GM19193 (cell line): ENCODE data around the gene CACNA1C.
A peak's percentile ranks its signal among the peaks of the same experiment; 100 is the strongest.

Experiments
- POLR2A ChIP-seq: IDR thresholded peaks from 4 replicates; pipeline ENCODE4 v1.6.1; 2011; ENCODE audit not compliant: insufficient read depth, insufficient read length; ENCODE audit errors: extremely low read depth

CACNA1C gene

DNA sequence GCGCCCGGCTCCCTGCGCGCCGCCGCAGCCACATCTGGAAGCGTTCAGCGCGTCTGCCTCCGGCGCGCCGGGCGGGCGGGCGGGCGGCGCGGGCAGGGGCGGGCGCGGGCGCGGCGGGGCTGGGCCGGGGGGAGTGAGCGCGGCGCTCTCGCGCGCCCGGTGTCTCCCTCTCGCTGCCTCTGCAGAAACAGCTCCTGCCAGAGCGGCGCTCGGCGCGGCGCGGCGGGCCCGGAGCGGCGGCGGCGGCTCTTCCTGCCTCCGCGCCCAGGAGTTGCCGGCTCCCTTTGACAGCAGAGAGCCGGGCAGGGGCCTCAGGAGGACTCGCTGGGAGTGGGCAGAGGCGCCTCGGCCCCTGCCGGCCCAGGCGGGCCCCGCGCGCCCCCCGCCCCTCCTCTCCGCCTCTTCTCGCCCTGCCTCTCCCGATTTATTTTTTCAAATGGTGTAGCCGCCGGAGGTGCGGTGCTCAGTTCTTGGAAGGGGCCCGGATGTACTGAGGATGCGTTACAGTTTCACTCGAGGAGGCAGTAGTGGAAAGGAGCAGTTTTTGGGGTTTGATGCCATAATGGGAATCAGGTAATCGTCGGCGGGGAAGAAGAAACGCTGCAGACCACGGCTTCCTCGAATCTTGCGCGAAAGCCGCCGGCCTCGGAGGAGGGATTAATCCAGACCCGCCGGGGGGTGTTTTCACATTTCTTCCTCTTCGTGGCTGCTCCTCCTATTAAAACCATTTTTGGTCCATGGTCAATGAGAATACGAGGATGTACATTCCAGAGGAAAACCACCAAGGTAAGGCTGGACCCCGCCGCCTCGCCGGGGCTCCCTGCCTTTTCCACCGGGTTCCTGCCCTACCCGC is at the start of gene CACNA1C:
Gene CACNA1C (plus strand): TSS at position 162 of the 853 bp plus-strand sequence. CDS start 576 bp downstream, at position 738.
- no peak for TF ChIP-seq POLR2A

- TF ChIP-seq POLR2A = no peak
Measured at GRCh38 chr12:2003676-2004112, 49.1 kb upstream of the CACNA1C start.

DNA sequence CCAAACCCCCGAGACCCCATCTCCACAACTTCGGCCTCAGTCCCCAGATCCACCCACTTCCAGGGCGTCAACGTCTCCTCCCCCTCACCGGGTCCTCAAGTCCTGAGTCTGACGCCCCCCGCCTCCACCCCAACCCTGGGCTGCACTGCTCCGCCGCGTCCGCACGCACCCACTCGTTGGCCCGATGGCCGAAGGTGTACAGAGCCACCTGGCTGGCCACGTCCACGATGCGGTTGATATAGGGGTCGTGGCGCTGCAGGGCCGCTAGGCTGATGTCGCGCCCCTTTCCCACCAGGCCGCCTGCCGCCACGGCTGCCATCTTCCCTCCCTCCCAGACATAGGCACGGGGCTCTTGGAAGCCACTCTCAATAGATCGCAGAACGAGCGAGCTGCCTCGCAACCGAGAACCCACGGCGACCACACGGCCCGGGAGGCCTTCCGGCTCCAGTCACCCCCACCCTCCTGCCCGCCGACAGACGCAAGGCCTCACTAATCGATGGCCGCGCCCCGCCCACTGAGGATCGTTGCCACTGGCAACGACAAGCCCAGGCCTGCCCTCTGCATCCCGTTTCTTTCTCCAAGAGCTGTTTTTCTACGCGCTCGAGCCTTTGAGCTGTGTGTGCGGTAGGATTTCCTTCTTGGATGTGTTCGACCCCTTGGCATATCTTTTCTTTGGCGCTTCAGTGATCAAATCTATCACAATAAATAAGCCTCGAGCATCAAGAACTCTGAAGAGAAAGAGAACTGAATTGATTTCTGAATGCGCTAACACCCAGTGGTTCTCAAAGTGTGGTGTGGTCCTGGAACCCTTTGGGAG is 48.5 kb upstream of the CACNA1C start, which contains the start of gene DCP1B:
Gene DCP1B (minus strand): TSS at position 345 of the 817 bp plus-strand sequence. CDS start 26 bp downstream, at position 319.
- peak; percentile 89 for TF ChIP-seq POLR2A

DNA sequence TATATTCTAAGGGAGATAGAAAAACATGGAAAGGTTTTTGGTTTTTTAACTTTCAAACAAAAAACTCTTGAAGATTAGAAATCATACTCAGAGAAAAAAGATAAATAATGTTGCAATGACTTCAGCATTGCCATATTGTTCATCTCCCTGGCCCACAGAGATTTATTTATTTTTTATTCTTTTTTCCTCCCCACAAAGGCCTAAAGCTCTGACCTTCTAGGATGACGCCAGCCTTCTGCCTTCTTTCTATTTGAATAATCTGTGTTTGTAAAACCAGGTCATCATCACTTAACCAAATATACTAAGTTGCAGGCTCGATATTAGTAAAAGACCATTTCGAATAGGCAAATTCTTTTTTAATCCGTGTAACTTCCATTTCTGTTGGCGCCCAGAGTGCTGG is 44.1 kb upstream of the CACNA1C start:
- no peak for TF ChIP-seq POLR2A

DNA sequence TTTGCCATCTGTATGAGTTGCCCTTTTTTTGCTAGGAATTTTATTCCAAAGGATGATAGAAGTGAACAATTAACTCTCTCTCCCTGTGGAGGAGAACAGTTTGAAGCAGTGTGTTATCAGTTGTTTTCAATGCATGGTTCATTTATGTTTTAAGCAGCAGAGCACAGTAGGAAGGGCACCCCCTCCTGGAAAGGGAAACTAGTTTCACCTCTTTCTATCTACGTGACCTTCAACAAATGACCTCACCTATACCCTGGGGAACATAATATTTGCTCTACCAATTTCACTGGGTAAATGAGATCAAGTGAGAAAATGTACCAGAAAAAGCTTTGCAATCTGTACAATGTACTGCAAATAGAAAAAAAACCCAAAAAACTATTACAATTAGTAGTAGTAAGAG is 43.2 kb upstream of the CACNA1C start:
- TF ChIP-seq POLR2A = no peak

GRCh38 chr12:2011643-2012607 is 40.9 kb upstream of the CACNA1C start:
- no peak for TF ChIP-seq POLR2A

GRCh38 chr12:2013086-2013485 is 39.7 kb upstream of the CACNA1C start:
- TF ChIP-seq POLR2A = no peak

- no peak for TF ChIP-seq POLR2A
Measured at GRCh38 chr12:2013527-2014223, 39.1 kb upstream of the CACNA1C start.

- TF ChIP-seq POLR2A = no peak
Measured at GRCh38 chr12:2014231-2014630, 38.6 kb upstream of the CACNA1C start.

- no peak for TF ChIP-seq POLR2A
Measured at GRCh38 chr12:2016862-2017545, 35.8 kb upstream of the CACNA1C start.

DNA sequence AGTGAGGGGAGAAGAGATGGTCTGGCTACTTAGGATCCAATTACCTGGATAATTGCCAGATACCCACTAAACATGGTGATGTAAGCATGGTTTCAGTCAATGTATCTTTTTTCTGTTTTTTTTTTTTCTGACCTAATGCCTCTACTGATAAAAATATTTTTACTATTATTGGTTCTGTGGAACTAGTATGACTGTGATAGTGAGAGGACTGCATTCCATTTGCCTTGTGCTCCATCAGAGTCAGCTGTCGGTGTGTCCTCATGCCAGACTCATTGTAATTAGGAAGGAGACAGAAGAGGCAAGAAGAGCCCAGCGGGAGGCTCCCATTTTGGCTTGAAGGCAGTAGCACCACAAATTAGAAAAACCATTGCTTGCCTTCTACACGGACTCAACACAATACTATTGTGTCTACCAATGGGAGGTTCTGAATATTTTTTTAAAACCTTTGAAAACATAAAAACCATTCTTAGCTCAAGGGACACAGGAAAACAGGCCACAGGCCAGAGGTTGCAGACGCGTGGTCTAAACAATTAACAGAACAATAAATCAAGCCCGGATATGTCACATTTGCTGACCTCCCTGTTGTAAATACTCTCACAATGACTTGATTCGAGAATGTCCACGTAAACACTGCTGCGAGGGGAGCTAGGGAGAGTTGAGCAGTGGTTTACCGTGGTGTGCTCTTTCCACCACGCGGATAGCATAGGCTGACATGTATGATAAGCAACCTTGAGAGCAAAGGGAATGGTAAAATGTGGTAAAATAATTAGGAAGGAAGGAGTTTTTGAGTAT is 35.0 kb upstream of the CACNA1C start:
- no peak for TF ChIP-seq POLR2A

GRCh38 chr12:2018391-2018790 is 34.4 kb upstream of the CACNA1C start:
- TF ChIP-seq POLR2A = no peak
